ENCODE measurements around the gene CENPP. TPM values are rescaled to one million over a fixed set of nuclear protein-coding genes. Genes with fewer than 3 reads are reported as not detected.

CENPP gene
- total RNA-seq, 1 donor, result 5.4 TPM

- Histone ChIP-seq H3K4me1 (ENCODE audit: insufficient read depth, low read length) (peaks cover 4% of the 10 kb centered on the region), H4K20me1 (ENCODE audit: insufficient read depth, low read length) (no peaks in the 10 kb centered on the region), H3K79me2 (ENCODE audit: insufficient read depth, low read length) (no peaks in the 10 kb centered on the region), H3K36me3 (ENCODE audit: insufficient read depth, low read length) (no peaks in the 10 kb centered on the region), H3K4me2 (ENCODE audit: insufficient read depth, low read length) (no peak overlapping the region), H3K4me3 (ENCODE audit: insufficient read depth, low read length) (no peak overlapping the region), H3K9me3 (ENCODE audit: low read depth, low read length) (no peaks in the 10 kb centered on the region), H2AFZ (ENCODE audit: low read length) (no peak overlapping the region), H3K27me3 (ENCODE audit: insufficient read depth, low read length) (no peaks in the 10 kb centered on the region), H3K27ac (ENCODE audit: low read depth, low read length) (no peak overlapping the region)
- DNase-seq (ENCODE audit: insufficient read length, low spot score, missing footprints), result no peak
- TF ChIP-seq CTCF (IDR thresholded peaks at IDR 0.05; ENCODE audit: extremely low read depth, low read depth, low read length), result no peak
Measured at GRCh38 chr9:92402826-92403745, 77.3 kb downstream of the CENPP start.

- no peak within 1 kb of the TSS for H3K4me3 ChIP-seq (ENCODE audit: insufficient read depth, low read length)
- DNase-seq (ENCODE audit: insufficient read length, low spot score, missing footprints), result no peak
- no peak for TF ChIP-seq CTCF (IDR thresholded peaks at IDR 0.05; ENCODE audit: extremely low read depth, low read depth, low read length)
Measured at GRCh38 chr9:92404042-92404836, 78.5 kb downstream of the CENPP start, which contains the start of gene OGN. Gene OGN (minus strand): TSS chr9:92404578. CDS start chr9:92403407, 1,171 bp downstream.

GRCh38 chr9:92405818-92406217 lies 80.1 kb downstream of the CENPP start:
- no peak overlapping the region for H3K4me2 ChIP-seq (ENCODE audit: insufficient read depth, low read length)
- H4K20me1 ChIP-seq (ENCODE audit: insufficient read depth, low read length), result no peaks in the 10 kb centered on the region
- H3K4me3 ChIP-seq (ENCODE audit: insufficient read depth, low read length), result no peak overlapping the region
- H2AFZ ChIP-seq (ENCODE audit: low read length), result no peak overlapping the region
- H3K9me3 ChIP-seq (ENCODE audit: low read depth, low read length), result no peaks in the 10 kb centered on the region
- no peak for TF ChIP-seq CTCF (IDR thresholded peaks at IDR 0.05; ENCODE audit: extremely low read depth, low read depth, low read length)
- DNase-seq (ENCODE audit: insufficient read length, low spot score, missing footprints), result no peak
- H3K27ac ChIP-seq (ENCODE audit: low read depth, low read length), result no peak overlapping the region
- no peaks in the 10 kb centered on the region for H3K79me2 ChIP-seq (ENCODE audit: insufficient read depth, low read length)
- peaks cover 11% of the 10 kb centered on the region for H3K4me1 ChIP-seq (ENCODE audit: insufficient read depth, low read length)
- no peaks in the 10 kb centered on the region for H3K27me3 ChIP-seq (ENCODE audit: insufficient read depth, low read length)
- no peaks in the 10 kb centered on the region for H3K36me3 ChIP-seq (ENCODE audit: insufficient read depth, low read length)

More at GRCh38 chr9:92404042-92404836, 78.5 kb downstream of the CENPP start, which contains the start of gene OGN:
- H3K27me3 ChIP-seq (ENCODE audit: insufficient read depth, low read length), result no peaks in the 10 kb centered on the region
- H3K79me2 ChIP-seq (ENCODE audit: insufficient read depth, low read length), result no peaks in the 10 kb centered on the region
- no peaks in the 10 kb centered on the region for H3K9me3 ChIP-seq (ENCODE audit: low read depth, low read length)
- H3K36me3 ChIP-seq (ENCODE audit: insufficient read depth, low read length), result no peaks in the 10 kb centered on the region
- H2AFZ ChIP-seq (ENCODE audit: low read length), result peak within 1 kb of the TSS; percentile 40
- no peaks in the 10 kb centered on the region for H4K20me1 ChIP-seq (ENCODE audit: insufficient read depth, low read length)
- peaks cover 4% of the 10 kb centered on the region for H3K4me1 ChIP-seq (ENCODE audit: insufficient read depth, low read length)
- no peak within 1 kb of the TSS for H3K27ac ChIP-seq (ENCODE audit: low read depth, low read length)
- no peak within 1 kb of the TSS for H3K4me2 ChIP-seq (ENCODE audit: insufficient read depth, low read length)

Measured in osteoblast (primary cell).